ENCODE measurements around the gene NAT9. TPM values are rescaled to one million over a fixed set of nuclear protein-coding genes. Genes with fewer than 3 reads are reported as not detected.

The NAT9 gene
- total RNA-seq, 1 experiment from 2014 or later, result 32.7 TPM

DNA sequence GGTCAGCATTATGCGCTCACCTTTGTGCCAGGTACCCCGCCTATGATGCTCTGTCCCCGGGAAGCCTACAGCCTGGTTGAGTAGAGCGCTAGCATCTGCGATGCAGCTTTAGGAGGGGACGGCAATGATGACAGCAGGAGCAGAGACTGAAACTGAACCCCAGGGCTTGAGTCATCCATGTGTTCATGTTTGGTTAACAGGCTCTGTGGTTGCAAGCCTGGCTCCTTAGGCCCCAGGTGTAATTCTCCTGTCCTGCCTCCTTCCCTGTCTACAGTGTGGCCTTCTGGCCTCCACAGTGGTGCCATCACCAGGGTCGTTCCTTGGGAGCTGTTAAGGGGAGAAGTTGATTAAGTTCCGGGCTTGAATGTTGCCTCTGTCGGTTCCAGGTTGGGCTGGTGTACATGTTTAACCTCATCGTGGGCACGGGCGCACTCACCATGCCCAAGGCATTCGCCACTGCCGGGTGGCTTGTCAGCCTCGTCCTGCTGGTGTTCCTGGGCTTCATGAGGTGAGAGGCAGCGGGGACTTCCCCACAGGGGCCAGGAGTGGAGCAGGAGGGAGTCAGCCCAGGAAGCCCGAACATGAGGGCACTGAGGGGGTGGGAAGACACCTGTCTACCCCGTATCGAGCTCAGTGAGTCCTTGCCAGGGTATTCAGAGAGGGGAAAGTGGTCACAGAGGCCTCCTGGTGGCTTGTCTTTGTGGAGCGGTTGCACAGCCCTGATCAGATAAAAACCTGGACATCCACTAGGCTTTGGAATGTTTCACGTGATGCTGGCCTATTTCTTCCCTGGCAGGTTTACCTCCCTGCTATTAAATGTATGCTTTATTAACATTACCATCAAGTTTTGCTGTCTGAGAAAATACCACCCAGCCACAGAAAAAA lies 9.2 kb upstream of the NAT9 start:
- DNase-seq (ENCODE audit: low spot score), result no peak
- in situ Hi-C loops (cut with HindIII; ENCODE audit: low sequenced_read_pairs), result no loop called here

DNA sequence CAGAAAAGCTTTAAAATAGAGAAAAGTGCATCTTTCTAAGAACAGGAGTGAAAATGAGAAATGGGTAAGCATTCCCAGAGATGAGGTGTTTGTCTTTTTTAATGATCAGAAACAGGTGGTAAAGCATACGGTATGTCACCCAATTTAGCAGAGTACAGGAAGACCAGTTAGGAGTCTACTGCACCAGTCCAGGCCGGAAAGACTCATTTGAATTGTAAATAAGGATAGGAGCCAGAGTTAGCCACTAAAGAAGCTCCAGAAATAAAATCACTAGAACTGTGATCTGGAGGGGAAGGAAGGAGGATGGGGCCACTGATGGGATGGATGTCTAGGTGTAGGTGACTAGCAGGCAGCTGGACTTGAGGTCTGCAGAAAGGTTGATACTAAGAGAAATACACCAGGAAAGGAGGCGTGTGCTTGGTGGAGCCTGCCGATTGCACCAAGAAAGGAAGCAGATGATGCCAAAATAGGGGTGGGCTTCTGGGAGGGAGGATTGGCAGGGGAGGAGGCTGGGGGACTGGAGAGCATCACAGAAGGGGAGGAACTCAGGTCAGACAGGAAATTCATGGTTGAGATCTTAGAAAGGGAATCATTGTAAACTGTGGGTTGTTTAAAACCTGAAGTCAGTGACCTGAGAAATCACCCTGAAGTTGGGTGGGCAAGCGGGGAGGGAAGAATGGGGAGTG lies 8.1 kb upstream of the NAT9 start:
- in situ Hi-C loops (cut with HindIII; ENCODE audit: low sequenced_read_pairs), result no loop called here

DNA sequence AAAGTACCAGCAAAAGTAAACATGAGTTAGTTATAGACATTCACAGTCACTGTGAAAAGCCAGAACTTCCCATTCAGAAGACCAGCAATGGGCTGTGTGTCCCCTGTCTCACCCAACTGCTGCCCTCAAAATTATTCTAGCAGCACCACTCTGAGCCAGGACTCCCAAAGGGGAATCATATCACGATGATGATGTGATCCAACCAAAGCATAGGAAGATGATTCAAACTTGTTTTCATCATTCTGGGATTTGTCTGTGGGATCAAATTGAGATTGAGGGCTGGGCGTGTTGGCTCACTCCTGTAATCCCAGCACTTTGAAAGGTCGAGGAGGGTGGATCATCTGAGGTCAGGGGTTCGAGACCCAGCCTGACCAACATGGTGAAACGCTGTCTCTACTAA lies 6.4 kb upstream of the NAT9 start:
- in situ Hi-C loops (cut with HindIII; ENCODE audit: low sequenced_read_pairs), result no loop called here

More for the DNA sequence above, 8.1 kb upstream of the NAT9 start:
- DNase-seq (ENCODE audit: low spot score), result no peak

DNA sequence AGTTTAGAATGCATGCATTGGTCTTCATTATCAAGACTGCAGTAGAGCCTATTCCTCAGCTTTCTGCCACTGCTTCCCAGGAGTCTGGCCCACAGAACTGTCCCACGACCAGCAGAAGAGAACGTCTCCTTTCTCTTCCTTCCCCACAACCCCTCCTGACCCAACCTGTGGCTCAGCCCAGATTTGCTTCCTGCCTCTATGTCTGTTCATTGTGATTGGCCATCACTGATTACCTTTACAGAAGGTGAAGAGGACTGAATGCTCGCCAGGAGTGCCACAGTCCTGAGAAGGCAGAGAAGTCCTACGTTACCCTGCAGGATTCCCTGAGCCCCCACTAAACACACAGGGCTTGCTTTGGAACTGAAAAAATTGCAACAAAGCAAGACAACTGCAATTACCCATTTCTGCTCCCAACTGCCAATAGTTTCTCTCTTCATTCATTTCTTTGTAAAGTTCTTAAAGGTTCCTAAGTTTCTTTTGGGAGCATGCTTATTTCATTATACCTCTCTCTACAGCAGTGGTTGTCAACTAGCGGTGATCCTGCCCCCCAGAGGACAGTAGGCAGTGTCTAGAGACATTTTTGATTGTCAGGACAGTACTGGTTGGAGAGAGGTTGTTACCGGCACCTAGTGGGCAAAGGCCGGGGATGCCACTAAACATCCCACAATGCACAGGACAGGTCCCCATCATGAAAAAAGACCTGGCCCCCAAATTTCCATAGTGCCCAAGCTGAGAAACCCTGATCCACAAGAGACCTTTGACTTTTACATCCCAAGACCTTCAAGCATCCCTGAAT lies 4.5 kb upstream of the NAT9 start:
- in situ Hi-C loops (cut with HindIII; ENCODE audit: low sequenced_read_pairs), result no loop called here
- DNase-seq (ENCODE audit: low spot score), result peak; percentile 64

More for the DNA sequence above, 6.4 kb upstream of the NAT9 start:
- DNase-seq (ENCODE audit: low spot score), result no peak

DNA sequence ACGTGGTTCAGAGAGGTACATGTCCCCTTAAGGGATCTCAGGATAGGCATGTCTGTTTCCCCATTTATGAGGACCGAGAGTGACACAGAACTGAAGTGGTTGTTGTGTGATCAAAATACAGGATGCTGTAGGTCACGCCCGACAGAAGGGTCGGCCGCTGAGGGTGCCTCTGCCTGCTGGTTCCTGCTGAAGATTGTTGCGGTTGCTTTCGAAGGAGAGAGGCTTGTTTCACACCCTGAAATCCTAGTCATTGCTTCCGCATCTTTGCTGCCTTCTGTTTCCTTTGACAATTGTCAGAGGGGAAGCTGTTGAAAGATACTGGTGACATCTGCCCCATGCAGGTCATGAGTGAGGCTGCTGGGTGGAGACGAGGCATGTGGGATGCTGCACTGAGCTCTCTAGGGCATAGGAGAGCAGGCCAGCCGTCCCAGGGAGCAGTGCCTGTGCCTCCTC lies 3.8 kb upstream of the NAT9 start:
- no peak for DNase-seq (ENCODE audit: low spot score)
- in situ Hi-C loops (cut with HindIII; ENCODE audit: low sequenced_read_pairs), result no loop called here

DNA sequence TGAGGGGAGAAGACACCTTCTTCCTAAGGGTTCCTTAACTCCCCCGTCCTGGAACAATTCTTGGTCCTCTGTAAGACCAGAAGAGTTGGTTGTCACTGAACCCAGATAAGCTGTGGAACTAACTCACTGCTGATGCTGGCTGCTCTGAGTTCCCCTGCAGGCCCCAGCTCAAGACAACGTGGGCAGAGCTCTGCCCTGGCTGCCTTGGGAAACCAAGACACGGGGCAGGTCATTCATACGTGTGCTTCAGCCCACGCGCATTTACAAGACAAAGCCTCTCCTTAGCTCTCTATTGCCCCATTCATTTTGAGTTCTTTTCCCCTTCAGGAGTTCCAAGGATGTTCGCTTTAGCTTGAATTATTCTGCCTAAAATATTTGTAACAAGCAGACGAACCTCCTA lies 3.4 kb upstream of the NAT9 start:
- DNase-seq (ENCODE audit: low spot score), result no peak
- in situ Hi-C loops (cut with HindIII; ENCODE audit: low sequenced_read_pairs), result no loop called here

DNA sequence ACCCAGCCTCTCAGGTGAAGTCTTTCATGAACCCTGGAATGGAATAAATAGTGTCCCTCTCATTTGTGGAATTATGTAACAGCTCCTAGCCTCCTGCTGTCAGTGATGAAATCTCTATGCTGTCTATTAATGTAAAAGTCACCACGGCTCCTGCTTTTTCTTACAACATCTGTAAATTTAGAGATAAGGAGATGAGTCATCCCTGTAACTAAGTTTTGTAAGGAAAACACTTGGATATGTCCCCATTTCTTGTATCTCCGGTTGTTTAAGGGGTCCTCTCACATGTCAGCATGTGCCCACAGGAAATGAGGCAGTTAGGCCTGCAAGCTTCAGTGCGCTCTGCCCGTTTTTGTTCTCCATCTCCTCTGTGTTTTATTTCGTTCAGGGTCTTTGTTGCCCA lies 2.8 kb upstream of the NAT9 start:
- in situ Hi-C loops (cut with HindIII; ENCODE audit: low sequenced_read_pairs), result no loop called here
- DNase-seq (ENCODE audit: low spot score), result no peak

DNA sequence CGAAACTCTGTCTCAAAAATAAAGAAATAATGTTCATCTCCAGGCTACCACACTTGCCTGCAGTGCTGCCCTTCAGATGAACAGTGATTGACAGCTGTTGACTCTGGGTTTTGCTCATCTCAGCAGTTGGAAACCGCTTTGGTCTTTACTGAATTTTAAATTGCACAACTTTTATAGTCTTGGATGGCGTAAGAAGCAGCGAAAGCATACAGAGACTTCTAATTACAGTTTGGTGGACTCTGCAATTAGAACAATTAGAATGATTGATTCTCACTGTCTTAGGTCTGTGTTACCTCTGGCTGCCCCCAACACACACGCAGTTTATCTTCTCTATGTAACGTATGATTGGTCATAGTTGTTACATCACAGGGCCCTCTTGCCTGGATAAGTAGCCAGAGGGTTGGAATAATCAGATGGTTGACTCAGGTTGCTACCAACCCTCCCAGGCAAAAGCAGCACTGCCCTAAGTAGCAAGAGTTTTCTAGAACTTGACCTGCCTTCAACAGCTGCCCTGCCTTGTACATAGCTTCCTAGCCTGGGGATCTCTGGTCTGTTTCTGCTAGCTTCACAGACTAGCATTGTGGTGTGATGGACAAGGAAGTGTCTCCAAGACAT lies 1.9 kb upstream of the NAT9 start:
- in situ Hi-C loops (cut with HindIII; ENCODE audit: low sequenced_read_pairs), result no loop called here
- no peak for DNase-seq (ENCODE audit: low spot score)

DNA sequence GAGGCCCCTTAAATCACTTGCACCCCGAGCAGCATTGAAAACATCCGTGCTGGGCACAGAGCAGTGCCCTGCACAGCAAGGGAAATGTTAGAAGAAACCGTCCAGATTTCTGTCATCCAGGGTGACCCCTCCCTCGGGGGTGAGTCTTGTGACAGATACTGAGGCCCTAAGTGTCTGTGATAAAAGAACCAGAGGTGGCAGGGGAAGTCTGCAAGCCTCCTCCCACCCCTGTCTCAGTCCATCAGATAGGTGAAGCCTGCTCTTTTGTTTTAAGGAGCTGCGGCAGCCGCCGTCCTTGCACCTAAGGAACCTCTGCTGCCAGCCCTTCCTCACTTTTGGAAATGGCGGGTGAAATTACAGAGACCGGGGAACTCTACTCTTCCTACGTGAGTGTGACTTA lies 845 bp upstream of the NAT9 start:
- in situ Hi-C loops (cut with HindIII; ENCODE audit: low sequenced_read_pairs), result no loop called here
- no peak for DNase-seq (ENCODE audit: low spot score)

DNA sequence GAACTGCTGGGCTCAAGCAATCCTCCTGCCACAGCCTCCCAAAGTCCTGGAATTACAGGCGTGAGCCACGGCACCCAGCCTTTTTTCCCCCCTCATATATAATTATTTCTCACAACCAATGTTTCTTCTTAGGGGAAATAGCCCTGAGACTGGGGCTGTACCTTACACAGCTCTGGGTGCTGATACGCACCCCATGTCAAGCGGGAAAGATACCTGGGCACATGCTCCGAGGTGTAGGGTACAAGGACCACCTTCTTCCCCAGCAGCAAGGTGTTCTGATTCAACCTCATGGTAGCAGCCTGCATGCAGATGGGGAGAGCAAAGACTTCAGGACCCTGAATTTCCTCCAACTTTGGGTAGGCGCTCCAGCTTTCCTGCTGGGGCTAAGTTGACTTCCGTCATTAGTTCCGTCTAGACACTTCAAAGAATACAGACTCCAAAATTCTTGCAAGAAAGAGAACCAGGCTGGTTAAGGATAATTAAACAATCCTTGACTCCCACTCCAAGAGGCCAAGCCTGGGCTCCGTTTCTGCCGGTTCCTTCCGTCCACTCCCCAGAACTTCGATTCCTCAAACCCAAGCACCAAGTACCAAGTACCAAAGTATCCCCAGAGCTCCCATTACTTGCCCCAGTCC lies 619 bp downstream of the NAT9 start:
- DNase-seq (ENCODE audit: low spot score), result no peak
- in situ Hi-C loops (cut with HindIII; ENCODE audit: low sequenced_read_pairs), result no loop called here

DNA sequence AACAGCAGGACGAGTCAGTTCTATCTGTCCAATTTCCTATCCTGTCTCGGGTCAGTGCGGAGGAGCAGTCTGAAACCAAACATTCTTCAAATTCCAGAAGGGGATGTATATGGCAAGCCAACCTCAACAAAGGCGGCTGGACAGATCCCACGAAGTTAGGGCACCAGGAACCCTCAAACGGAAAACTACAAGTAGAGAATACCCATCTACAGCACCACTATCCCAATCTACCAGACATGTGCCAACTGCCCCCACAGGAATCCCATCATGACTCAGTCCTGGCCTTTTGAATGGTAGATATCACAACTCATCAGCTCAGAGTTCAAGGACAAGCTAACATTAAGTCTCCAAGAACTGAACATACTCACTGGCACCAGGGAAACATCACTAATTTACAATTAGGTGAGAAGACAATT lies 2.3 kb downstream of the NAT9 start:
- no peak for DNase-seq (ENCODE audit: low spot score)
- in situ Hi-C loops (cut with HindIII; ENCODE audit: low sequenced_read_pairs), result no loop called here

DNA sequence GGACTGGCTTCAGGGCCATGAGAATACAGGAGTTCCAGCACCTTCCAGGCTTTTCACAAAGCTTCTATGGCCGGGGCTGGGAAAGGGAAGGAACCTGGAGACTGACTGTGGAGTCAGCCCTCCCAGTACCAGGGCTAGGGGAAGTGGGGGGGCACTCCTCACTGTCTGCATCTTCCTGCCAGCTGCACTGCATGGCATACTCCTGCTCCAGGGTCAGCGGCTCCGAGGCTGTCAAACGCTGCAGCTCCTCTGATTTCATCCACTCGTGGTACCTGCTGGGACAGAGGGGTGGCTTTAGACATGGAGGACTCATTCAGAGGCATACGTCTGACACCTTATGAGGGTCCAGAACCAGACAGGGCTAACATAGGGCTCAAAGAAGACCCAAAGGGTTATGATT lies 2.7 kb downstream of the NAT9 start:
- no peak for DNase-seq (ENCODE audit: low spot score)
- in situ Hi-C loops (cut with HindIII; ENCODE audit: low sequenced_read_pairs), result no loop called here

DNA sequence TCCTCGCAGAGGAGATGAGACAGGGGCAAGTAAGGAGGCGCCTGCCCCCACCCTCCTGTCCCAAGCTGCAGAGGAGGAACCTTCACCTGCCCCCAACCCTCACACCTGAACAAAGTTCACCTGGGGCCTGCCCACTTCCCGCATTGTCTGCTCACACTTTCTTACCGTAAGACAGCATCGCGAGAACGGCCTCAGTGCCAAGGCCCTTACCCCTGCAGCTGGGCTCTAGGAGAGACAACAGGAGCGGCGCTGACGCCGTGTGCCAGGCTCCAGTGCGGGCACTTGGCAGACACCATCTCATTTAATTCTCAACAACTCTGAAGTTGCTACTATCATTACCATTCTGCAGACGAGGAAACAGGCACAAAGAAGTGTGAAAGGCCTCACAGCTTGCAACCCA lies 4.1 kb downstream of the NAT9 start:
- DNase-seq (ENCODE audit: low spot score), result no peak
- in situ Hi-C loops (cut with HindIII; ENCODE audit: low sequenced_read_pairs), result no loop called here

DNA sequence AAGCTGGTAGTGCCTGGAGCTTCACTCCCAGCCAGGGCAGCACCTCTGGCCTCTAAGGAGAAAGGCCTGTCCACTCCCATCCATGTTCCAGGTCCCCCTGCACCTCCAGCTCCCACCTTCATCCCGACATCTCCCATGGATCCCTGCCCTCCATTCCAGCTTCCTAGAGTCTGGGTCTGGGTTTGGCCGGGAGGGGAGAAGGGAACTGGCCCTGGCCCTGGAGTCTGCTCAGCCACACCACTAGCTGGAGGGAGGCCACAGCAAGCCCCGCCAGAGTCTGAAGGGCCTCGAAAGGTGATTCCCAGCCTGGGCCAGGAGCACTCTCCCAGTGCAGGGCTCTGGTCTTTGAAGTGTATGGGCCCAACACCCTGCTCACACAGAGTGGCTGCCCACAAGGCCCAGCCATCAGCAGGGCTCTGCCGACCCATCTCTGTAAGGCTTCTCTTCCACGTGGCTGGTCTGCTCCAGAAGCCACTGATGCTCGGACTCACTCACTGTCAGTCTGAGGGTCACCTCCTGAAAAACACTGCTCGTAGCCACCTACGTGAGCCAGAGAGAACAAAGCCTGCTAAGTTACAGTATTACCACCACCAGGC lies 4.7 kb downstream of the NAT9 start:
- DNase-seq (ENCODE audit: low spot score), result no peak
- in situ Hi-C loops (cut with HindIII; ENCODE audit: low sequenced_read_pairs), result no loop called here

DNA sequence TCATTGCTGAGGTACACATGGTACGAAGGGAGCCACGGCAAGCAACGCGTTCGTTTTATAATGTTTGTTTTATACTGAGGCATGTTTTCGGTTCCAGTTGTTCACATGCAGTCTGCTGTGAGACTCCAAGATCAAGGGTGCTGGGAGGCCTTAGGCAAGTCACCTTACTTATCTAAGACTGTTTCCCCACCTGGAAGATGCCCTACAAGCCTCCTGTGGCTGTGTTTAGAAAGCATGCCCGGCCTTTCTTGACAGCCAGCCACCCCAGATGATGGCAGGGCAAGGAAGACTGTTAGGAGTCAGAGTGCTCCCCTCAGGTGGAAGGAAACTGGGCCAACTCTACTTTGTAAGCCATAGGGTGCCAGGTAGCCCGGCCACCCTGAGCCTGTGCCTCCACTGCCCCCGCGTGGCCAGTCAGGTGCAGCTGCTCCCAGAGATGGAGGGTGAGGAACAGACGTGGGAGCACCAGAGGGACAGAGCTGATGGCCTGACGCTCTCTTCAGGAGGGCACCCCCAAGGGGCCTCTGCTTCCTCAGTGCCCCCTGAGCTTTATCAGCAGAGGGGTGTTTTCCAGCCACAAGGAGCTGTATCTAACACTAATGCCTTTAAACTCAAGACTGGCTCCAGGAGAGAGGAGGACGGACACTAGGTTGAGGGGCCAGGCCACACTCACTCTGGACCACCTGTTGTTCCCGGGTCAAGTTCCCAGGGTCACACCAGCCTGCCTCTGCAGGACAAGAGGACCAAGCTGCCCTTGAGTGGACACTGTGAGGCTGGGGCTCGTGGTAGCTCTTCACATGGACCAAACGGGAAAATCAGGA lies 5.4 kb downstream of the NAT9 start:
- peak; percentile 90 for DNase-seq (ENCODE audit: low spot score)
- in situ Hi-C loops (cut with HindIII; ENCODE audit: low sequenced_read_pairs), result no loop called here

DNA sequence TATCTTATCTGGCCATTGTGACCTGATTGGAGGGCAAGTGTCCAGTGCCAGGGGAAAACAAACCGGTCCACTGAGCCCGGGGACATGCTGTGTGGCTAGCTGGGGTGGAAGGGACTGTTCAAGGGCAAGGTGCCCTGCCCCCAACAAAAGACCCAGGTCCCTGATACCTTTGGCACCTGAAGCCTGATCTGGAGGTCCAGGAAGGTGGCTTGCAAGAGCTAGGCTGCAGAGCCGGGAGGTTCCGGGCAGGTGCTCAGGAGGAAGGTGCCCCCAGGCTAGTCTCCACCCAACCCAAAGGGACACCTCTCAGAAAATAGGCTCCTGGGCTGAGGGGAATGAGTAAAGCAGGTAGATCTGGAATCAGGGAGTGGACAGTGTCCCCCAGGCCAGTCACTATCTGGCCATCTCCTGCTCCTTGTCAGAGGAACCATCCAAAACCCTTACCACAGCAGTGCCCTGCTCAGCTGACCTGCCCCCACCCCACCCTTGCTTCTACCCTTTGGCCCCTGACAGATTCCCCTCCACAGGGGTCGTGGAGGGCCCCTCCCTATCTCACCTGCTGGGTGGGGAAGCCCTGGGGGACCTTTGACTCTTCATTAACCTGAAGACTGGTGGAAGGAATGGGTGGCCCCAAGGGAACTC lies 6.2 kb downstream of the NAT9 start:
- in situ Hi-C loops (cut with HindIII; ENCODE audit: low sequenced_read_pairs), result no loop called here
- no peak for DNase-seq (ENCODE audit: low spot score)

DNA sequence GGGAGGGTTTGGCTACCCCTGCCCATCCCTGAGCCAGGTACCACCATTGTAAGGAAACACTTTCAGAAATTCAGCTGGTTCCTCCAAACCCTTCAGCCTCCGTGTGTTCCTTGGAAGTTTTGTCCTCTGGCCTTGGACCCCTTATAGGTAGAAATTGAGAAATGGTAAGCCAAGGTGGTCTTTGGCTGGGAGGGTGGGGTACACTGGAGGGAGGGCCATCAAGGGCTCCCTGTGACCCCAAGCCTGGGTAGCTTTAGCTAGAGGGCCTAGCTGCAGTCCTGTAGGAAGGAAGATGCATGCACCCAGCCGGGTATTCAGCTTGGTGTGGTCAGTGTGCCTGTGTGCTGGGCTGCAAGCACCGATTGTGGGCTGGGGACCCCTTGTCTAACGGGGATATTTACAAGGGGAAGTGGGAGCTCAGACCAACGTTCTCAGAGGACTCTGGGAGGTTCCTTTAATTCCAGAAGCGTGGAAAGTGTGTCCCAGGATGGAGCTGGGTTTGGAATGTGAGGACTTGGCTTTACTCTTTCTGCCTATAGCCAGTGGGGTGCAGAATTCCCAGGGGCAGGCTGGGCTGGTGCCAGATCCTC lies 6.8 kb downstream of the NAT9 start:
- in situ Hi-C loops (cut with HindIII; ENCODE audit: low sequenced_read_pairs), result no loop called here
- no peak for DNase-seq (ENCODE audit: low spot score)
